Effector memory CD4-positive, alpha-beta T cell (primary cell): ENCODE data around the gene CYP26A1.
A peak's percentile ranks its signal among the peaks of the same experiment; 100 is the strongest.

Experiments
- DNase-seq, 3 donors: peaks; one replicate each; pipeline ENCODE4 v3.0.0-alpha.2; 2020
- H3K27ac ChIP-seq: 2 replicates; pipeline ENCODE4 v1.7.0; 2013; ENCODE audit warnings: mild to moderate bottlenecking, low read length, moderate library complexity; ENCODE audit not compliant: insufficient read depth, poor library complexity, severe bottlenecking
- H3K27me3 ChIP-seq: replicated peaks from 2 replicates; pipeline ENCODE4 v1.7.0; 2013; ENCODE audit warnings: mild to moderate bottlenecking, low read length; ENCODE audit not compliant: insufficient read depth, control insufficient read depth, poor library complexity, severe bottlenecking
- H3K36me3 ChIP-seq: 2 replicates; pipeline ENCODE4 v1.7.0; 2013; ENCODE audit warnings: mild to moderate bottlenecking, low read length, moderate library complexity; ENCODE audit not compliant: control insufficient read depth, insufficient read depth
- H3K4me1 ChIP-seq: 2 replicates; pipeline ENCODE4 v1.7.0; 2013; ENCODE audit warnings: low read length, mild to moderate bottlenecking; ENCODE audit not compliant: control insufficient read depth, insufficient read depth, poor library complexity, severe bottlenecking
- H3K4me3 ChIP-seq: 2 replicates; pipeline ENCODE4 v1.7.0; 2013; ENCODE audit warnings: low read length, low read depth, mild to moderate bottlenecking; ENCODE audit not compliant: insufficient read depth, poor library complexity, severe bottlenecking
- H3K9me3 ChIP-seq: 2 replicates; pipeline ENCODE4 v1.7.0; 2013; ENCODE audit warnings: mild to moderate bottlenecking, low read length, moderate library complexity; ENCODE audit not compliant: control insufficient read depth

The CYP26A1 gene

DNA sequence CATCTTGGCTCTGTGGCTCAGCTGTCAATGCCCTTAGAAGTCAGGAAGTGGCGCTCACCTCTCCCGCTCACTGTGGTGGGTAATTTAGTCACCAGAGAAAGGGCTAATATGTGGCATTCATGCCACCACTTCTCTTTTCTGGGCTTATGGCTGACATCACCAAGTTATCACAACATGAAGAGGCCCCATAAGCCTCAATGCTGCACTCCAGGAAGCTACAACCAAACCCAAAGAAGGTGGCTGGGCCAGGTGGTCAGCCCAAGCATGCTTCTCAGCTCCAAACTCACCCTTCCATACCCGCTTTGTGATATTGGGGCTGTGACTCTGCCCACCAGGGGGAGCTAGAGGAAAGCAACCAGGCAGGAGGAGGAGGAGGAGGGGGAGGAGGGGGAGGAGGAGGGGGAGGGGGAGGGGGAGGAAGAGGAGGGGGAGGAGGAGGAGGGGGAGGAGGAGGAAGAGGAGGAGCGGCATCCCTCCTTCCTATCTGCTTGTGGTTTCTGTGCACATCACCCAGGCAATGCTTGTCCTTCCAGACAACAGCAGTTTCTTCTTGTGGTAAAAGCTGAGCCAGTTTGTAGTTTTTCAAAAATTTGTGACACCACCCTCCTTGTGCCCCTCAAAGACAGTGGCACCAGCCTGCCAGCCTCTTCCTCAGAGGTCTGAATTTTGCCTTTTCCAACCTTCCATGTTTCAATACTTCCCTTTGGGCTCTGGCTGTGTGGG is 42.1 kb downstream of the CYP26A1 start:
- Histone ChIP-seq H3K27me3 (no peaks in the 10 kb centered on the region), H3K27ac (no peak overlapping the region), H3K4me1 (peaks cover 6% of the 10 kb centered on the region), H3K36me3 (no peaks in the 10 kb centered on the region), H3K9me3 (no peaks in the 10 kb centered on the region), H3K4me3 (no peak overlapping the region)
- peak; percentile 33 to 61 (median 35) for DNase-seq

DNA sequence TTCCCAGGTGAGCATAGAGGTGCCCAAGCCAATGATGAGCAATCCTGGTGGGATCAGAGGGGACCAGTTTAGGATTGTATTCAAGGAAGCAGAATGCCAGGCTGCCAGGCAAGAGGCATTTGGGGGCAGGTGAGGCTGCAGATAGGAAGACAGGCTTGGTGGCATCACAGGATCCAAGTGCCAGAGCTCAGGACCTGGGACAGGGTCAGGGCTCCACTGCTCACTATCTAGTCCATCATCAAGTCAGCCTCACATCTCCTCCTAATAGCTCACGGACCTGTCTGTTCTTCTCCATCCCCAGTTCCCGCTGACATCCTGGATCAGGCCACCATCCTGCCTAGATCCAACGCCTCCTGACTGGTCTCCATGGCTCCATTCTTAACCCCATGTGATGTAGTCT is 47.6 kb downstream of the CYP26A1 start:
- Histone ChIP-seq H3K36me3 (no peaks in the 10 kb centered on the region), H3K4me1 (peaks cover 17% of the 10 kb centered on the region), H3K9me3 (no peaks in the 10 kb centered on the region), H3K4me3 (no peak overlapping the region), H3K27me3 (no peaks in the 10 kb centered on the region), H3K27ac (no peak overlapping the region)
- no peak for DNase-seq

DNA sequence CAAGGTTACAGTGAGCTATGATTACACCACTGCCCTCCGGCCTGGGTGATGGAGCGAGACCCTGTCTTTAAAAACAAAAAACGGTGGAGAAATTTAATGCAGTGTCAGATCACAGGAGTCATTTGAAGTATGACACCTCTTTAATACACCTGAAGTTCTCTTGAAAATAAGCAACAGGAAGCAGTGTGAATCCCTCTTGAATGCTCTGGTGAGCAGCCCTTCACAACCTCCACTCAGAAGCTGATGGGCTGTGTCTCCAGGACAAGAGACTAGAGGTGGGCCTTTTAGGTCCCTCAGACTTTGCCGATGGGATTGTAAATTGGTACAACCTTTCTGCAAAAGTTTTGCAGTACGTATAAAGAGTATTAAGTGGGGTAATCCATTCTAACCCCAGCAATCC is 50.1 kb downstream of the CYP26A1 start:
- Histone ChIP-seq H3K27ac (no peak overlapping the region), H3K9me3 (peaks cover 5% of the 10 kb centered on the region), H3K36me3 (no peaks in the 10 kb centered on the region), H3K4me3 (no peak overlapping the region), H3K4me1 (peaks cover 17% of the 10 kb centered on the region), H3K27me3 (no peaks in the 10 kb centered on the region)
- no peak for DNase-seq

DNA sequence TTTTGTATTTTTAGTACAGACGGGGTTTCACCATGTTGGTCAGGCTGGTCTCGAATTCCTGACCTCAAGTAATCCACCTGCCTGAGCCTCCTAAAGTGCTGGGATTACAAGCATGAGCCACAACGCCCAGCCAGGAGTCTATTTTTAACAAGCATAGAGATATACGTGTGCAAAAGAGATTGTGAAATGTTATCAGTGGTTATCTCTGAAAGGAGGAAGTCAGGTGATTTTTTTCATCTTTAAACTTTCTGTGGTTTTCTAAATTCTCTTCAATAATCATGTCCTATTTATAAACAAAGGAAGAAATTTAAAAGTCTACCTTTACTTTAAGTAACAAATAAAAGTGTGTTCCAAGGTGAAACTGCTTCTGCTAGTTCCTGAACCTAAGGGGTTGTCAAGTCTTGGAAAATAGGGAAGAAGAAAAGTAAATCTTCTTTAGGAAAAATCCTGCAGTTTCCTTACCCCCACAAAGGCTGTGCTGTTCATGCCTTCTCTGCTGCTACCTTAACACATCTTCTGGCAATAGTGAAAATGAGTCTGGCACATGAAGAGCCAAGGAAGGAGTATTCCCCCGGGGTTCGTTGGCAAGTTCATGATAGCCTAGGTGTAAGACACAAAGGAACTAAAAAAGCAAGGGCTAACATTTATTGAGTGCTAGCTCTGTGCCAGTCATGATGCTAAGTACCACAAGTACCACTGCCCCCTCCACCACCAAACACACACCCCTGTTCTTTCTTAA is 51.1 kb downstream of the CYP26A1 start:
- H3K36me3 ChIP-seq = no peaks in the 10 kb centered on the region
- H3K4me1 ChIP-seq = peaks cover 17% of the 10 kb centered on the region
- no peaks in the 10 kb centered on the region for H3K27me3 ChIP-seq
- no peak overlapping the region for H3K27ac ChIP-seq
- H3K4me3 ChIP-seq = peak overlapping the region; percentile 13
- peaks cover 5% of the 10 kb centered on the region for H3K9me3 ChIP-seq
- DNase-seq = no peak

DNA sequence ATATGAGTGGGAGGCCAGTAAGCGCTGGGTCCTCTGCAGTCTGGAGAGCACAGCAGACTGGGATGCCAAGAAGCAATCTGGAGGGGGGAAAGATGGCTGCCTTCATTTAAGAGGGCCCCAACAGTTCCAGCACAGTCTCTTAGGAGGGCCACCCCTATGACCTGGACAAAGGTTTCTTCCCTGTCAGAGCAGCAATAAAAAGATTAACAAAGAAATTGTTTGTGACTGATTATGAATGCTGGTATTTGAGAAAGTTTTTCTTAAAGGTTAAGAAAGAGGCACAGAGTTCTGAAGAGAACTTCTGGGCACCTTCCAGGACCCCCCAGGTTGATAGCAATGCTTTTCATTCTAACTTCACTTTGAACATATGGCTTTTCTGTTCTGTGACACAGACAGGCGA is 52.3 kb downstream of the CYP26A1 start:
- Histone ChIP-seq H3K36me3 (no peaks in the 10 kb centered on the region), H3K27ac (no peak overlapping the region), H3K9me3 (peaks cover 5% of the 10 kb centered on the region), H3K4me3 (no peak overlapping the region), H3K27me3 (no peaks in the 10 kb centered on the region), H3K4me1 (peaks cover 17% of the 10 kb centered on the region)
- DNase-seq = no peak

DNA sequence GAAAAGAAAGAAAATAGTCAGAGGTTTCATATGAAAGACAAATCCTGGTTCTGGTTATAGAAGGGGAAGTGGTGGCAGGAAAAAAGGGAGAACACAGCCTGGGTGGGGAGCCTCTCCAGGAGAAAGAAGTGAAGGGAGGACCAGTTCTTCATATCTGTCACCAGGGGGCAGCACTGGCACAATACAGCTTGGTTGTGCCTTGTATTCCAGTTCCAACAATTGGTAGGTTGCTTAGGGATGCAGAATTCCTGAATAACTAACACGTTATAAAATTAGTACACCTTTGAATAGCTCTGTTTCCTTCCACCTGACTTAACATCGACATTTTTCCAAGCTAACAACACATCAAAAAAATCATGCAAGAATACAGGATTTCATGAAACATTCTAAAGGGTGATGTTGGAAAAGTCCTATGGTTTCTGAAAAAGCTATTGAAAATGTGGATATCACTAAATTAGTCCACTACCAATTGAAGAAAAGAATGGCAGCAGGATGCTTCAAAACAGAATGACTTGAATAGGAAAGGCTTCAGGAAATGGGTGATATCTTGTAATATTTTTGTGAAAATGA is 52.9 kb downstream of the CYP26A1 start:
- DNase-seq = no peak
- Histone ChIP-seq H3K36me3 (no peaks in the 10 kb centered on the region), H3K27me3 (no peaks in the 10 kb centered on the region)

More for the DNA sequence above, 52.9 kb downstream of the CYP26A1 start:
- H3K4me3 ChIP-seq = no peak overlapping the region
- H3K4me1 ChIP-seq = peaks cover 17% of the 10 kb centered on the region
- H3K9me3 ChIP-seq = peaks cover 5% of the 10 kb centered on the region
- no peak overlapping the region for H3K27ac ChIP-seq
